ENCODE measurements around the gene ATXN1.

ATXN1 gene

GRCh38 chr6:16806363-16806762, 45.1 kb upstream of the ATXN1 start:
- Histone ChIP-seq H3K9me3 (ENCODE audit: control insufficient read depth, low read length) (no peaks in the 10 kb centered on the region), H3K27me3 (ENCODE audit: control insufficient read depth, insufficient read depth, low read length) (no peaks in the 10 kb centered on the region), H3K4me1 (no peaks in the 10 kb centered on the region), H2AFZ (no peak overlapping the region), H3K79me2 (no peaks in the 10 kb centered on the region), H3K27ac (no peak overlapping the region), H3K36me3 (ENCODE audit: control insufficient read depth, insufficient read depth, low read length) (no peaks in the 10 kb centered on the region), H3K4me2 (ENCODE audit: low read length) (no peak overlapping the region), H3K9ac (no peak overlapping the region), H3K4me3 (ENCODE audit: low read depth, low read length) (no peak overlapping the region)
- TF ChIP-seq CTCF (IDR thresholded peaks at IDR 0.05), result no peak

- H3K79me2 ChIP-seq, result no peaks in the 10 kb centered on the region
- no peaks in the 10 kb centered on the region for H3K4me1 ChIP-seq
- H3K4me2 ChIP-seq (ENCODE audit: low read length), result no peak overlapping the region
- H3K36me3 ChIP-seq (ENCODE audit: control insufficient read depth, insufficient read depth, low read length), result no peaks in the 10 kb centered on the region
- no peak overlapping the region for H3K27ac ChIP-seq
- no peak overlapping the region for H3K4me3 ChIP-seq (ENCODE audit: low read depth, low read length)
- H3K9ac ChIP-seq, result no peak overlapping the region
- H2AFZ ChIP-seq, result no peak overlapping the region
- no peaks in the 10 kb centered on the region for H3K9me3 ChIP-seq (ENCODE audit: control insufficient read depth, low read length)
- H3K27me3 ChIP-seq (ENCODE audit: control insufficient read depth, insufficient read depth, low read length), result no peaks in the 10 kb centered on the region
- TF ChIP-seq CTCF (IDR thresholded peaks at IDR 0.05), result no peak
Measured at GRCh38 chr6:16805243-16805950, 44.1 kb upstream of the ATXN1 start.

GRCh38 chr6:16804546-16805242, 43.4 kb upstream of the ATXN1 start:
- H3K79me2 ChIP-seq, result no peaks in the 10 kb centered on the region
- no peak overlapping the region for H3K27ac ChIP-seq
- H3K4me3 ChIP-seq (ENCODE audit: low read depth, low read length), result no peak overlapping the region
- no peaks in the 10 kb centered on the region for H3K4me1 ChIP-seq
- no peaks in the 10 kb centered on the region for H3K9me3 ChIP-seq (ENCODE audit: control insufficient read depth, low read length)
- H3K27me3 ChIP-seq (ENCODE audit: control insufficient read depth, insufficient read depth, low read length), result no peaks in the 10 kb centered on the region
- H3K9ac ChIP-seq, result no peak overlapping the region
- no peak for TF ChIP-seq CTCF (IDR thresholded peaks at IDR 0.05)
- no peak overlapping the region for H2AFZ ChIP-seq
- no peak overlapping the region for H3K4me2 ChIP-seq (ENCODE audit: low read length)
- no peaks in the 10 kb centered on the region for H3K36me3 ChIP-seq (ENCODE audit: control insufficient read depth, insufficient read depth, low read length)

GRCh38 chr6:16803294-16804200, 42.3 kb upstream of the ATXN1 start:
- H3K4me1 ChIP-seq, result no peaks in the 10 kb centered on the region
- no peak for TF ChIP-seq CTCF (IDR thresholded peaks at IDR 0.05)
- H3K4me3 ChIP-seq (ENCODE audit: low read depth, low read length), result no peak overlapping the region
- H3K9me3 ChIP-seq (ENCODE audit: control insufficient read depth, low read length), result no peaks in the 10 kb centered on the region
- no peak overlapping the region for H3K9ac ChIP-seq
- H2AFZ ChIP-seq, result no peak overlapping the region
- no peaks in the 10 kb centered on the region for H3K79me2 ChIP-seq
- H3K27me3 ChIP-seq (ENCODE audit: control insufficient read depth, insufficient read depth, low read length), result no peaks in the 10 kb centered on the region
- H3K4me2 ChIP-seq (ENCODE audit: low read length), result no peak overlapping the region
- no peak overlapping the region for H3K27ac ChIP-seq
- no peaks in the 10 kb centered on the region for H3K36me3 ChIP-seq (ENCODE audit: control insufficient read depth, insufficient read depth, low read length)
